ENCODE results near the gene C1orf210. TPM values are rescaled to one million over a fixed set of nuclear protein-coding genes. Genes with fewer than 3 reads are reported as not detected.

Gene C1orf210
- total RNA-seq, 1 experiment from 2014 or later: 5.9 TPM

DNA sequence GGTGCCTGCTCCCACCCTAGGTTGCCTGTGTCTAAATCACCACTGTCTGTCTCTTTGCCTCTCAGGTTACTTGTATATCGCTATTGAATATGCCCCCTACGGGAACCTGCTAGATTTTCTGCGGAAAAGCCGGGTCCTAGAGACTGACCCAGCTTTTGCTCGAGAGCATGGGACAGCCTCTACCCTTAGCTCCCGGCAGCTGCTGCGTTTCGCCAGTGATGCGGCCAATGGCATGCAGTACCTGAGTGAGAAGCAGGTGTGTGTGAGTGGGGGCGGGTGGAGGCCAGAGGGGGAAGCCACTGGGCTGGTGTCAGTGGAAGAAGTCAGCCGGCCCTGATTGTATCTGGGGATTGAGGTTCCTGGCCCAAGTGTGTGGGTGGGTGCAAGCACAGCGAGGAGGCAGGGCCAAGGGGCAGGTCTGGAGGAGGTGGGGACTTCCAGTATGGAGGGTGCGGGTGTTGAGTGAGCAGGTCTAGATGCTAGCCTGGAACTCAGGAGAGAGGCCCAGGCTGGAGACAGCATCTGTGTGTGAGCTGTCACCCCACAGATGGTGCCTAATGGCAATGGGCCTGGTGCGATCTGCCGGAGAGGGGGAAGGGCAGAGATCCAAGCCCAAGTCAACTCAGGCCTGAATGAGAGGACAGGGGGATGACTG is 32.6 kb upstream of the C1orf210 start:
- Histone ChIP-seq H4K8ac (replicated peaks; ENCODE audit: insufficient read length, low read depth, low read length) (no peak overlapping the region), H4K91ac (ENCODE audit: insufficient read length, low read depth, low read length) (no peak overlapping the region), H2AK5ac (ENCODE audit: insufficient read length, low read length) (no peak overlapping the region), H3K9ac (ENCODE audit: extremely low read depth, insufficient read length, low read length) (no peak overlapping the region), H3K23ac (ENCODE audit: insufficient read length, low read depth, low read length) (no peak overlapping the region), H2BK5ac (ENCODE audit: insufficient read length, low read length) (no peak overlapping the region), H2AFZ (ENCODE audit: low read length) (no peak overlapping the region), H2BK15ac (ENCODE audit: low read depth, low read length) (no peak overlapping the region), H3K18ac (ENCODE audit: insufficient read length, low read depth, low read length) (no peak overlapping the region), H3K14ac (ENCODE audit: insufficient read depth, low read length) (no peak overlapping the region), H3K27me3 (ENCODE audit: insufficient read depth, low read length) (no peaks in the 10 kb centered on the region), H3K23me2 (ENCODE audit: insufficient read length, low read depth, low read length, poor library complexity, severe bottlenecking) (no peaks in the 10 kb centered on the region), H3K56ac (ENCODE audit: insufficient read length, low read depth, low read length) (no peak overlapping the region), H3K79me2 (ENCODE audit: insufficient read depth, low read length) (no peaks in the 10 kb centered on the region), H3K4me2 (ENCODE audit: insufficient read depth, insufficient read length, low read length) (no peak overlapping the region), H2BK120ac (ENCODE audit: low read depth, low read length, poor library complexity, severe bottlenecking) (no peak overlapping the region), H3K9me3 (ENCODE audit: control insufficient read depth, low read depth, low read length) (no peaks in the 10 kb centered on the region), H4K20me1 (ENCODE audit: control insufficient read depth, insufficient read depth, insufficient read length) (no peaks in the 10 kb centered on the region), H4K5ac (ENCODE audit: insufficient read length, low read depth, low read length) (no peak overlapping the region), H3K79me1 (ENCODE audit: insufficient read depth, low read depth, low read length, poor library complexity, severe bottlenecking) (no peaks in the 10 kb centered on the region), H3K4ac (ENCODE audit: low read depth, low read length) (no peak overlapping the region), H3T11ph (ENCODE audit: low read length) (no peak overlapping the region), H2BK20ac (ENCODE audit: low read depth, low read length, poor library complexity, severe bottlenecking) (no peak overlapping the region), H2BK12ac (ENCODE audit: insufficient read length, low read depth, low read length) (no peak overlapping the region), H3K4me1 (ENCODE audit: insufficient read depth, low read length) (no peaks in the 10 kb centered on the region), H3K27ac (ENCODE audit: insufficient read length, low read depth, low read length) (no peak overlapping the region)
- DNase-seq: no peak
- H3K9me3 Mint-ChIP-seq: no peaks in the 10 kb centered on the region
- H3K4me1 Mint-ChIP-seq: peaks cover 7 to 11% of the 10 kb centered on the region in 2 experiments
- no peak overlapping the region for H3K4me3 Mint-ChIP-seq
- H3K27ac Mint-ChIP-seq: no peak overlapping the region
- no peaks in the 10 kb centered on the region; the same call in none of the 2 replicates for H3K27me3 Mint-ChIP-seq (ENCODE audit: low read depth)
- no peaks in the 10 kb centered on the region for H3K36me3 Mint-ChIP-seq (ENCODE audit: insufficient read depth in 1 of 3, low read depth in 3 of 3)
- TF ChIP-seq, protein P1, sequence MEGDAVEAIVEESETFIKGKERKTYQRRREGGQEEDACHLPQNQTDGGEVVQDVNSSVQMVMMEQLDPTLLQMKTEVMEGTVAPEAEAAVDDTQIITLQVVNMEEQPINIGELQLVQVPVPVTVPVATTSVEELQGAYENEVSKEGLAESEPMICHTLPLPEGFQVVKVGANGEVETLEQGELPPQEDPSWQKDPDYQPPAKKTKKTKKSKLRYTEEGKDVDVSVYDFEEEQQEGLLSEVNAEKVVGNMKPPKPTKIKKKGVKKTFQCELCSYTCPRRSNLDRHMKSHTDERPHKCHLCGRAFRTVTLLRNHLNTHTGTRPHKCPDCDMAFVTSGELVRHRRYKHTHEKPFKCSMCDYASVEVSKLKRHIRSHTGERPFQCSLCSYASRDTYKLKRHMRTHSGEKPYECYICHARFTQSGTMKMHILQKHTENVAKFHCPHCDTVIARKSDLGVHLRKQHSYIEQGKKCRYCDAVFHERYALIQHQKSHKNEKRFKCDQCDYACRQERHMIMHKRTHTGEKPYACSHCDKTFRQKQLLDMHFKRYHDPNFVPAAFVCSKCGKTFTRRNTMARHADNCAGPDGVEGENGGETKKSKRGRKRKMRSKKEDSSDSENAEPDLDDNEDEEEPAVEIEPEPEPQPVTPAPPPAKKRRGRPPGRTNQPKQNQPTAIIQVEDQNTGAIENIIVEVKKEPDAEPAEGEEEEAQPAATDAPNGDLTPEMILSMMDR (conservative IDR thresholded peaks at IDR 0.05): no peak
- no CpG with 5 or more reads among the region's 15 CpGs for WGBS (ENCODE audit: extremely low coverage, insufficient read length, low lambda C conversion rate)

All from H9 (cell line).